HCT116 (cell line): ENCODE measurements around the gene TOLLIP. TPM values are rescaled to one million over a fixed set of nuclear protein-coding genes. Genes with fewer than 3 reads are reported as not detected.

ENCODE experiments used
- ATAC-seq: fragments of 200-7000 bp; cut with Tn5 transposase; 2 replicates; pipeline ENCODE4 v1.9.1; 2020; ENCODE audit warnings: mild to moderate bottlenecking, moderate library complexity
- BruUV-seq: library from RNA; stranded (reverse); fragments of 400-500 nt; replicated peaks from 2 replicates; lab custom pipeline; 2021; lab: Mats Ljungman, UMichigan
- CTCF ChIA-PET: fragments of 300-600 bp; sonication (Branson Sonifier 250); formaldehyde crosslinking; loops from one replicate; lab custom pipeline; 2021; ENCODE audit warnings: antibody characterized with exemption; lab: Charles Lee
- POLR2A ChIA-PET: fragments of 300-600, 350-600 bp; sonication (Branson Sonifier 250); formaldehyde crosslinking; loops from one replicate; lab custom pipeline; 2021; ENCODE audit warnings: antibody characterized with exemption; lab: Charles Lee
- RAD21 ChIA-PET, 2 experiments: fragments of 300-600 bp; sonication (Branson Sonifier 250); formaldehyde crosslinking; loops; one replicate each; lab custom pipeline; 2023; ENCODE audit warnings: low total read pairs in 2 of 2; ENCODE audit not compliant: uncharacterized antibody in 2 of 2, unreplicated experiment in 2 of 2, low non-redundant PET in 1 of 2; lab: Charles Lee
- DNase-seq: peaks from one replicate; pipeline ENCODE4 v3.0.0-alpha.2; 2010; ENCODE audit warnings: low read depth, low spot score
- H2AFZ ChIP-seq: fragments of 200-600 bp; shearing (Covaris generic), sonication (generic); 2 replicates; pipeline ENCODE4 v1.6.1; 2017; ENCODE audit warnings: low read depth, mixed run types, mixed read lengths, antibody characterized with exemption, low read length; ENCODE audit not compliant: poor library complexity, severe bottlenecking
- H3K27ac ChIP-seq: 2 replicates; pipeline ENCODE4 v1.5.1; 2012; ENCODE audit warnings: low read depth, low read length
- H3K27me3 ChIP-seq: fragments of 200-600 bp; sonication (generic); 2 replicates; pipeline ENCODE4 v1.6.1; 2016; ENCODE audit warnings: mixed run types, low read length, mixed read lengths; ENCODE audit not compliant: insufficient read depth
- H3K36me3 ChIP-seq, 2 experiments: fragments of 200-500 bp in 1 of 2; fragments of 200-600 bp in 1 of 2; sonication (Bioruptor generic) in 1 of 2; sonication (generic) in 1 of 2; 2 replicates each; pipeline versions ENCODE4 v1.5.1 to v1.6.1; 2014 to 2016; ENCODE audit warnings: low read length in 2 of 2, inconsistent platforms in 1 of 2, mixed read lengths in 1 of 2, mixed run types in 1 of 2; ENCODE audit not compliant: insufficient read depth in 2 of 2, control insufficient read depth in 1 of 2
- H3K4me1 ChIP-seq, 2 experiments: fragments of 200-600 bp in 1 of 2; sonication (generic) in 1 of 2; 2 replicates each; pipeline versions ENCODE4 v1.5.1 to v1.6.1; 2012 to 2017; ENCODE audit warnings: low read length in 2 of 2, inconsistent platforms in 1 of 2, mild to moderate bottlenecking in 1 of 2, mixed read lengths in 1 of 2, mixed run types in 1 of 2, moderate library complexity in 1 of 2; ENCODE audit not compliant: insufficient read depth in 2 of 2, control insufficient read depth in 1 of 2
- H3K4me2 ChIP-seq: fragments of 200-600 bp; sonication (generic); 2 replicates; pipeline ENCODE4 v1.6.1; 2017; ENCODE audit warnings: mixed run types, low read length, mixed read lengths
- H3K4me3 ChIP-seq, 2 experiments: fragments of 200-600 bp in 1 of 2; sonication (generic) in 1 of 2; replicated peaks in 1 of 2; 2 replicates each; pipeline ENCODE4 v1.5.1; 2011 to 2016; ENCODE audit warnings: low read length in 2 of 2, control low read depth in 1 of 2, low read depth in 1 of 2, mild to moderate bottlenecking in 1 of 2, mixed read lengths in 1 of 2, mixed run types in 1 of 2
- H3K79me2 ChIP-seq: fragments of 200-600 bp; sonication (generic); 2 replicates; pipeline ENCODE4 v1.6.1; 2017; ENCODE audit warnings: mild to moderate bottlenecking, mixed run types, low read length, moderate library complexity, mixed read lengths; ENCODE audit not compliant: insufficient read depth
- H3K9ac ChIP-seq: fragments of 200-600 bp; sonication (generic); 2 replicates; pipeline ENCODE4 v1.6.1; 2016; ENCODE audit warnings: low read length, mixed read lengths
- H3K9me2 ChIP-seq: fragments of 200-600 bp; sonication (generic), shearing (Covaris generic); 2 replicates; pipeline ENCODE4 v1.6.1; 2017; ENCODE audit warnings: mixed run types, mild to moderate bottlenecking, moderate library complexity; ENCODE audit not compliant: insufficient read depth
- H3K9me3 ChIP-seq, 2 experiments: fragments of 200-500 bp in 1 of 2; fragments of 200-600 bp in 1 of 2; sonication (Bioruptor generic) in 1 of 2; sonication (generic) in 1 of 2; 2 replicates each; pipeline ENCODE4 v1.6.1; 2014 to 2017; ENCODE audit warnings: low read length in 2 of 2, mixed read lengths in 2 of 2, inconsistent platforms in 1 of 2, low read depth in 1 of 2, mild to moderate bottlenecking in 1 of 2, mixed run types in 1 of 2, moderate library complexity in 1 of 2; ENCODE audit not compliant: control insufficient read depth in 1 of 2, insufficient read depth in 1 of 2
- H4K20me1 ChIP-seq: fragments of 200-600 bp; sonication (generic), shearing (Covaris generic); 2 replicates; pipeline ENCODE4 v1.6.1; 2017; ENCODE audit warnings: mixed run types, mild to moderate bottlenecking, moderate library complexity; ENCODE audit not compliant: insufficient read depth
- CBX3 ChIP-seq: IDR thresholded peaks from 2 replicates; pipeline ENCODE4 v1.6.1; 2012; ENCODE audit warnings: low read depth
- EGR1 ChIP-seq: IDR thresholded peaks from 2 replicates; pipeline ENCODE4 v1.6.1; 2012; ENCODE audit warnings: low read depth
- ELF1 ChIP-seq: IDR thresholded peaks from 2 replicates; pipeline ENCODE4 v1.6.1; 2012; ENCODE audit warnings: low read depth, borderline replicate concordance
- EZH2 ChIP-seq: fragments of 200-600 bp; sonication (generic); IDR thresholded peaks from 2 replicates; pipeline ENCODE4 v1.6.1; 2017; ENCODE audit warnings: antibody characterized with exemption, mixed run types
- EZH2phosphoT487 ChIP-seq: fragments of 200-600 bp; IDR thresholded peaks from 2 replicates; pipeline ENCODE4 v1.6.1; 2018; ENCODE audit warnings: antibody characterized with exemption, borderline replicate concordance
- FOSL1 ChIP-seq: IDR thresholded peaks from 2 replicates; pipeline ENCODE4 v1.6.1; 2012; ENCODE audit warnings: low read depth
- JUND ChIP-seq: IDR thresholded peaks from 2 replicates; pipeline ENCODE4 v1.6.1; 2012
- POLR2A ChIP-seq: IDR thresholded peaks from 2 replicates; pipeline ENCODE4 v1.7.0; 2011; ENCODE audit warnings: borderline replicate concordance; ENCODE audit not compliant: insufficient read depth, insufficient read length; ENCODE audit errors: extremely low read depth
- POLR2AphosphoS5 ChIP-seq: IDR thresholded peaks from 2 replicates; pipeline ENCODE4 v1.6.1; 2011; ENCODE audit warnings: mild to moderate bottlenecking, low read depth, low read length, moderate library complexity
- RAD21 ChIP-seq: IDR thresholded peaks from 2 replicates; pipeline ENCODE4 v1.6.1; 2012; ENCODE audit warnings: low read depth, mild to moderate bottlenecking
- SIN3A ChIP-seq: IDR thresholded peaks from 2 replicates; pipeline ENCODE4 v1.6.1; 2012; ENCODE audit warnings: low read depth
- SP1 ChIP-seq: IDR thresholded peaks from 2 replicates; pipeline ENCODE4 v1.6.1; 2012; ENCODE audit warnings: low read depth
- YY1 ChIP-seq: IDR thresholded peaks from 2 replicates; pipeline ENCODE4 v1.6.1; 2011; ENCODE audit warnings: low read length, low read depth, moderate library complexity, mild to moderate bottlenecking; ENCODE audit not compliant: insufficient replicate concordance; ENCODE audit errors: extremely low read depth
- ZFX ChIP-seq: fragments of 450-650 bp; IDR thresholded peaks from 2 replicates; pipeline ENCODE4 v1.6.1; 2017
- ZNF274 ChIP-seq: fragments of 200-500 bp; sonication (Bioruptor generic); IDR thresholded peaks from 2 replicates; pipeline ENCODE4 v1.6.1; 2014; ENCODE audit warnings: mild to moderate bottlenecking, low read depth, low read length, inconsistent platforms
- intact Hi-C: fragments of 100-400 bp; cut with micrococcal nuclease; formaldehyde crosslinking; loops from 2 replicates; pipeline ENCODE4 v1.10.0; 2022
- total RNA-seq: library from RNA; stranded (reverse); gene quantifications from one replicate; pipeline ENCODE4 v1.2.1, GENCODE V29; 2021; ENCODE audit not compliant: unreplicated experiment
- TF ChIP-seq, protein P1 (sequence below): IDR thresholded peaks from 2 replicates; pipeline ENCODE4 v1.6.1; 2012; ENCODE audit warnings: low read depth
- TF ChIP-seq, protein P2 (sequence below): IDR thresholded peaks from 2 replicates; pipeline ENCODE4 v1.6.1; 2012
- TF ChIP-seq, protein P3 (sequence below): IDR thresholded peaks from 2 replicates; pipeline ENCODE4 v1.6.1; 2011; ENCODE audit warnings: mild to moderate bottlenecking, low read length, moderate library complexity; ENCODE audit not compliant: insufficient replicate concordance; ENCODE audit errors: extremely low read depth

Gene TOLLIP
- total RNA-seq, 1 experiment from 2014 or later: 28.5 TPM

DNA sequence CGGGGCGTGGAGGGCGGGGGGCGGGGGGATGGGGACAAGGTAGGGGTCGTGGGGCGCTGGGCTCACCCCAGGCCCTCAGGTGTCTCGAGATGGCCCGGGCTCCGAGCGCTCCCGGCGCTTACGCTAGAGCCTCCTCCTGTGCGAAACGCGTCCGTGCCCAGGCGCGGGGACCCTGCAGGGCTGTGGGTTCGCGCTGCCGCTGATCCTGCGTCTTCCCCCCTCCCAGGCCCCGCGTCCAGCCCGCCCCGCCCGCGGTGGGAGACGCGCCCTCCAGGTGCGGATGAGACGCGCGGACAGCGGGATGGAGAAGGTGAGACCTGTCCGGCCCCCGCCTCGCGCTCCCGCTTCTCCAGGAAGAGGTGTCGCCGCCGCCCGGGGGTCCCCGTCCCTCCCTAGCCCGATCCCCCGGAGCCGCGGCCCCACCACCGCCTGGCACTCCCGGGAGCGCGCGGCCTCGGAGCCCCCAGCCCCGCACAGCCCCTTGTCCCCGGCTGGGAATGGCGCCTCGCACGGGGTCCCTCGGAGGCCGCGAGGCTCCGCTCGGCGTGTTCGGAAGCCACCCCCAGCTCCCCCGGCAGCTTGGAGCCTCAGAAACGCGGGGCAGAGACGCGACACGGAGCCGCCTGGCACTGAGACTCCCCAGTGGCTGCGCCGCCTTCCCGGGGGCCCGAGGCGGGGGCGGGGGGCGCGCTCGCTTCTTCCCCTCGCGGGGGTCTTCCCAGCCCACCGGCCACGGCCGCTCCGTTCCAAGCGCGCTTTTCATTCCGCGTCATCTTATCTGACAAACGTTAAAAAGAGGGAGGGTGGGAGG is 27.6 kb upstream of the TOLLIP start:
- ATAC-seq: peak; percentile 39; the same call in 1 of the 2 replicates
- intact Hi-C loops: no loop called here
- H3K4me3 ChIP-seq: no peak overlapping the region
- ChIA-PET POLR2A (no interaction called here), CTCF (no interaction called here), RAD21 (no interaction called here)
- no peak for DNase-seq
- no TSS peak for BruUV-seq
- no peak overlapping the region for H3K27ac ChIP-seq
- H3K4me2 ChIP-seq: no peak overlapping the region
- H3K79me2 ChIP-seq: no peaks in the 10 kb centered on the region
- H3K9me3 ChIP-seq: no peaks in the 10 kb centered on the region
- H3K9ac ChIP-seq: no peak overlapping the region
- peaks cover 9 to 13% of the 10 kb centered on the region in 2 experiments for H3K4me1 ChIP-seq
- no peak overlapping the region for H2AFZ ChIP-seq
- H3K27me3 ChIP-seq: no peaks in the 10 kb centered on the region
- no peaks in the 10 kb centered on the region for H3K36me3 ChIP-seq
- H3K9me2 ChIP-seq: no peaks in the 10 kb centered on the region
- TF ChIP-seq, protein P1, sequence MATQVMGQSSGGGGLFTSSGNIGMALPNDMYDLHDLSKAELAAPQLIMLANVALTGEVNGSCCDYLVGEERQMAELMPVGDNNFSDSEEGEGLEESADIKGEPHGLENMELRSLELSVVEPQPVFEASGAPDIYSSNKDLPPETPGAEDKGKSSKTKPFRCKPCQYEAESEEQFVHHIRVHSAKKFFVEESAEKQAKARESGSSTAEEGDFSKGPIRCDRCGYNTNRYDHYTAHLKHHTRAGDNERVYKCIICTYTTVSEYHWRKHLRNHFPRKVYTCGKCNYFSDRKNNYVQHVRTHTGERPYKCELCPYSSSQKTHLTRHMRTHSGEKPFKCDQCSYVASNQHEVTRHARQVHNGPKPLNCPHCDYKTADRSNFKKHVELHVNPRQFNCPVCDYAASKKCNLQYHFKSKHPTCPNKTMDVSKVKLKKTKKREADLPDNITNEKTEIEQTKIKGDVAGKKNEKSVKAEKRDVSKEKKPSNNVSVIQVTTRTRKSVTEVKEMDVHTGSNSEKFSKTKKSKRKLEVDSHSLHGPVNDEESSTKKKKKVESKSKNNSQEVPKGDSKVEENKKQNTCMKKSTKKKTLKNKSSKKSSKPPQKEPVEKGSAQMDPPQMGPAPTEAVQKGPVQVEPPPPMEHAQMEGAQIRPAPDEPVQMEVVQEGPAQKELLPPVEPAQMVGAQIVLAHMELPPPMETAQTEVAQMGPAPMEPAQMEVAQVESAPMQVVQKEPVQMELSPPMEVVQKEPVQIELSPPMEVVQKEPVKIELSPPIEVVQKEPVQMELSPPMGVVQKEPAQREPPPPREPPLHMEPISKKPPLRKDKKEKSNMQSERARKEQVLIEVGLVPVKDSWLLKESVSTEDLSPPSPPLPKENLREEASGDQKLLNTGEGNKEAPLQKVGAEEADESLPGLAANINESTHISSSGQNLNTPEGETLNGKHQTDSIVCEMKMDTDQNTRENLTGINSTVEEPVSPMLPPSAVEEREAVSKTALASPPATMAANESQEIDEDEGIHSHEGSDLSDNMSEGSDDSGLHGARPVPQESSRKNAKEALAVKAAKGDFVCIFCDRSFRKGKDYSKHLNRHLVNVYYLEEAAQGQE: no peak
- TF ChIP-seq POLR2A (no peak), EZH2phosphoT487 (no peak), SP1 (no peak), ELF1 (no peak), CBX3 (no peak), RAD21 (no peak), YY1 (no peak), EGR1 (no peak), ZFX (no peak), JUND (no peak), FOSL1 (no peak), POLR2AphosphoS5 (no peak), ZNF274 (no peak), EZH2 (no peak), SIN3A (no peak)
- TF ChIP-seq, protein P2, sequence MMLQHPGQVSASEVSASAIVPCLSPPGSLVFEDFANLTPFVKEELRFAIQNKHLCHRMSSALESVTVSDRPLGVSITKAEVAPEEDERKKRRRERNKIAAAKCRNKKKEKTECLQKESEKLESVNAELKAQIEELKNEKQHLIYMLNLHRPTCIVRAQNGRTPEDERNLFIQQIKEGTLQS: no peak
- TF ChIP-seq, protein P3, sequence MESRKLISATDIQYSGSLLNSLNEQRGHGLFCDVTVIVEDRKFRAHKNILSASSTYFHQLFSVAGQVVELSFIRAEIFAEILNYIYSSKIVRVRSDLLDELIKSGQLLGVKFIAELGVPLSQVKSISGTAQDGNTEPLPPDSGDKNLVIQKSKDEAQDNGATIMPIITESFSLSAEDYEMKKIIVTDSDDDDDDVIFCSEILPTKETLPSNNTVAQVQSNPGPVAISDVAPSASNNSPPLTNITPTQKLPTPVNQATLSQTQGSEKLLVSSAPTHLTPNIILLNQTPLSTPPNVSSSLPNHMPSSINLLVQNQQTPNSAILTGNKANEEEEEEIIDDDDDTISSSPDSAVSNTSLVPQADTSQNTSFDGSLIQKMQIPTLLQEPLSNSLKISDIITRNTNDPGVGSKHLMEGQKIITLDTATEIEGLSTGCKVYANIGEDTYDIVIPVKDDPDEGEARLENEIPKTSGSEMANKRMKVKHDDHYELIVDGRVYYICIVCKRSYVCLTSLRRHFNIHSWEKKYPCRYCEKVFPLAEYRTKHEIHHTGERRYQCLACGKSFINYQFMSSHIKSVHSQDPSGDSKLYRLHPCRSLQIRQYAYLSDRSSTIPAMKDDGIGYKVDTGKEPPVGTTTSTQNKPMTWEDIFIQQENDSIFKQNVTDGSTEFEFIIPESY: no peak
- H4K20me1 ChIP-seq: no peaks in the 10 kb centered on the region
